AG10803 (cell line): ENCODE measurements around the gene AQP5.

Experiments
- DNase-seq: peaks from one replicate; pipeline ENCODE4 v3.0.0; 2010; ENCODE audit warnings: low read depth
- H3K4me3 ChIP-seq: 2 replicates; pipeline ENCODE4 v1.5.1; 2011; ENCODE audit warnings: mild to moderate bottlenecking, low read length, control low read depth
- TF ChIP-seq, protein P1 (sequence below): conservative IDR thresholded peaks from 2 replicates; pipeline ENCODE4 v1.5.1; 2011; ENCODE audit warnings: mild to moderate bottlenecking, low read length, control low read depth, inconsistent platforms

AQP5 gene

DNA sequence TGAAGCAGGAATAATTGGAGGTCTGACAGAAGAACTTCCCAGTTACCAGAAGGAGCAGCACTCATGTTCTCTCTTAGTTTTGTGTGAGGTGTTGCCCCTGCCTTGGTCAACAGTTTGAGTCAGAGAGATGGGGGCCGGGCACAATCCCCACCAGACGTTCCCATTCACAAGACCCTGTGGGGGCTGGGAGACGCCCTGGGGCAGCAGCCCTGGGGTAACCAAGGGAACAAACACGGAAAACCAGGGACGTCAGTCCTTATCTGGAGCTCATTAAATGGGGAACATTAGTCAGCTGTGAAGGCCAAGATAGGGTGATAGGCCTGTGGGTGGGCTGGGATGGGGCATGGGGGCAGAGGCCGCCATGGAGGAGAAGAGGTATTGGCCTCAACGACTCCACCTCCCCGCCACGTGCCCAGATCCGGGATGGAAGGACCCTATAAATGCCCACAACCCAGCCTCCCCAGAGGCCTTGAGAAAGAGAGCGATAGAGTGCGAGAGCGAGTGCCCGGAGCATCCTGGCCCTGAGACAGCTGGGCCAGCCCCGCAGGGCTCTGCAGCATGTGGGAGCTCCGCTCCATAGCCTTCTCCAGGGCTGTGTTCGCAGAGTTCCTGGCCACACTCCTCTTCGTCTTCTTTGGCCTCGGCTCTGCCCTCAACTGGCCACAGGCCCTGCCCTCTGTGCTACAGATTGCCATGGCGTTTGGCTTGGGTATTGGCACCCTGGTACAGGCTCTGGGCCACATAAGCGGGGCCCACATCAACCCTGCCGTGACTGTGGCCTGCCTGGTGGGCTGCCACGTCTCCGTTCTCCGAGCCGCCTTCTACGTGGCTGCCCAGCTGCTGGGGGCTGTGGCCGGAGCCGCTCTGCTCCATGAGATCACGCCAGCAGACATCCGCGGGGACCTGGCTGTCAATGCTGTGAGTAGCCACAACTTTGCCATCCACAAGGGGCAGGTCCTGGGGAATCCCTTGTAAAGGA, 11.1 kb upstream of the AQP5 start, which contains the start of gene AQP2:
TSS of gene AQP2 (plus strand) at position 465 of the 979 bp plus-strand sequence. CDS start at position 559, 94 bp downstream.
- TF ChIP-seq, protein P1, sequence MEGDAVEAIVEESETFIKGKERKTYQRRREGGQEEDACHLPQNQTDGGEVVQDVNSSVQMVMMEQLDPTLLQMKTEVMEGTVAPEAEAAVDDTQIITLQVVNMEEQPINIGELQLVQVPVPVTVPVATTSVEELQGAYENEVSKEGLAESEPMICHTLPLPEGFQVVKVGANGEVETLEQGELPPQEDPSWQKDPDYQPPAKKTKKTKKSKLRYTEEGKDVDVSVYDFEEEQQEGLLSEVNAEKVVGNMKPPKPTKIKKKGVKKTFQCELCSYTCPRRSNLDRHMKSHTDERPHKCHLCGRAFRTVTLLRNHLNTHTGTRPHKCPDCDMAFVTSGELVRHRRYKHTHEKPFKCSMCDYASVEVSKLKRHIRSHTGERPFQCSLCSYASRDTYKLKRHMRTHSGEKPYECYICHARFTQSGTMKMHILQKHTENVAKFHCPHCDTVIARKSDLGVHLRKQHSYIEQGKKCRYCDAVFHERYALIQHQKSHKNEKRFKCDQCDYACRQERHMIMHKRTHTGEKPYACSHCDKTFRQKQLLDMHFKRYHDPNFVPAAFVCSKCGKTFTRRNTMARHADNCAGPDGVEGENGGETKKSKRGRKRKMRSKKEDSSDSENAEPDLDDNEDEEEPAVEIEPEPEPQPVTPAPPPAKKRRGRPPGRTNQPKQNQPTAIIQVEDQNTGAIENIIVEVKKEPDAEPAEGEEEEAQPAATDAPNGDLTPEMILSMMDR, result no peak
- no peak within 1 kb of the TSS for H3K4me3 ChIP-seq
- no peak for DNase-seq

DNA sequence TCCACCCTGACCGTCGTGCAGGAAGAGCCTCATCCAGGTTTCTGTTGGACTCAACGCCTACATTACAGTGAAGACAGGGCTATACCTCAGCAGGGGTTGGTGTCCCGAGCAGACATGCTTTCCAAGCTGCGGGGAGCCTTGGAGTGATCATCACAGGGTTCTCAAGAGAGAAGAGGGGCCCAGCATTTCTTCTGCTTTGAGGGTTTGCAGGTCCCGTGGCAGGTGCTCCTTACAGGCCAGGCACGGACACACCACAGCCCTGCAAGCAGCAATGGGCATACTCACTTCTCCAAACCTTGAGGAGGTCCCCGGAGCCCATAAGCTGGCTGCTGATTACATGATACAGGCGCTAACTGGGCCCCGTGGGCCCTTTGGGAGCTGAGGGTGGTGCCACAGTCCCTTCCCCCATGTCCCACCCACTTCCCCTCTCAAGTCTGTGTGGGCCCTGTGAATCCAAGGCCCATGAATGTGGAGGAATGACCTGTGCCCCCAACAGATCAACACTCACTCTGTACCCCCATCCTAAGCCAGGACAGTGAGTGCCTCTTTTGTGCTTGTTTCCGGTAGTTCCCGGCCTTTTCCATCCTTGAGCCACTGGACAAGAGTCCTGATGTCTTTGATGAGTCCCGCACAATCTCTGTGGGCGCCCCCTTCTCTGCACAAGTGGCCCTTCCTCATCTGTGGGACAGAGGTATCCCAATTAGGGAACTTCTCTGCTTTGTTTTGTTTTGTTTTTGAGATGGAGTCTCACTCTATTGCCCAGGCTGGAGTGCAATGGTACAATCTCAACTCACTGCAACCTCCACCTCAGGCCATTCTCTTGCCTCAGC, 10.0 kb upstream of the AQP5 start:
- TF ChIP-seq, protein P1, result no peak
- DNase-seq, result no peak
- no peak overlapping the region for H3K4me3 ChIP-seq

DNA sequence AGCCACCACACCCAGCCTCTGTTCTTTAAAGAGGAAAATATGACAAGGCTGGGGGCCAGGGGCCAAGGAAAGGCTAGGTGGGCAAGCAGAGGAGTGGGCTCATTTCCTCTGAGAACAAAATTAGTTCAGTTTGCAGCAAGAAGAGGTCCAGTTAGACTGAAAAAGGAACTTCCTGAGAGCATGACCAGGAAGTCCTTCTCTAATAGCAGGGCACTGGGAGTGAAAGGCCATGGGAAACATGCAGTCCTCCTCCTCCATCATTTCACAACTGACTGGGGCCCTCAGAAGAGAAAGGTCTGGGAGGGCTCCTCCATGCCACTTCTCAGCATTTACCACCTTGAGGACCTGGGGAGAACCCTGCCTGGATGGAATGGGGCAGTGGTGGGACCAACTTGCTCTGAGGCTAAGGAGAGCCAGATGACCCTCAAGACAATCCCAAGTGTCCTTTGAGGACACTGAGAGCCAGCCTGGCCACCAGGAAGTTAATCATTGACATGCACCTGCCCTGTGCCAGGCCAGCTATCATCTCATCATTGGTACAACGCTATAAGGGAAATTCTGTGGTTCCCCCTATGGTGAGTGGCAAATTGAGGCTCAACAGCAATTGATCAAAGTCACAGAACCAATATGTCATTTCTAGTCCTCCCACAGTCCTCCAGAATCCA, 9.1 kb upstream of the AQP5 start:
- TF ChIP-seq, protein P1, result no peak
- no peak for DNase-seq
- H3K4me3 ChIP-seq, result no peak overlapping the region

DNA sequence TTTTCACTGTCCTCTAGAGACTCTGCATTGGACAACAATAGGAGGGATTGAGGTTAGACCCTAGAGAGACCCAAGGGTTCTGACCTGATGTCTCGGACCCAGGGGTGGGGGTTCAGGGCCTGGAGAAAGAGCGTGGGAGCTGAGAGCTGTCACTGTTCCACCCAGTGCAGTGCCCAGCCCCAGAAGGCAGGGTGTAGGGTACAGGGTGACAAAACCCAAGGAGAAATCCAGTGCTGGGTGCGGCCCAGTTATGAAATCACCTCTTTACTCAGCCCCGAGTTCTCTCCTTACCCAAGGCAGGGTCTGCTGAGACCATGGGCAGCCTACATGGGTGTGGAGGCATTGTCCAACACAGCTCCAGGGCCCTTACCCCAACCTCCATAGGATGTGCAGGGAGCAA, 8.5 kb upstream of the AQP5 start:
- DNase-seq, result no peak
- TF ChIP-seq, protein P1, result no peak
- no peak overlapping the region for H3K4me3 ChIP-seq

DNA sequence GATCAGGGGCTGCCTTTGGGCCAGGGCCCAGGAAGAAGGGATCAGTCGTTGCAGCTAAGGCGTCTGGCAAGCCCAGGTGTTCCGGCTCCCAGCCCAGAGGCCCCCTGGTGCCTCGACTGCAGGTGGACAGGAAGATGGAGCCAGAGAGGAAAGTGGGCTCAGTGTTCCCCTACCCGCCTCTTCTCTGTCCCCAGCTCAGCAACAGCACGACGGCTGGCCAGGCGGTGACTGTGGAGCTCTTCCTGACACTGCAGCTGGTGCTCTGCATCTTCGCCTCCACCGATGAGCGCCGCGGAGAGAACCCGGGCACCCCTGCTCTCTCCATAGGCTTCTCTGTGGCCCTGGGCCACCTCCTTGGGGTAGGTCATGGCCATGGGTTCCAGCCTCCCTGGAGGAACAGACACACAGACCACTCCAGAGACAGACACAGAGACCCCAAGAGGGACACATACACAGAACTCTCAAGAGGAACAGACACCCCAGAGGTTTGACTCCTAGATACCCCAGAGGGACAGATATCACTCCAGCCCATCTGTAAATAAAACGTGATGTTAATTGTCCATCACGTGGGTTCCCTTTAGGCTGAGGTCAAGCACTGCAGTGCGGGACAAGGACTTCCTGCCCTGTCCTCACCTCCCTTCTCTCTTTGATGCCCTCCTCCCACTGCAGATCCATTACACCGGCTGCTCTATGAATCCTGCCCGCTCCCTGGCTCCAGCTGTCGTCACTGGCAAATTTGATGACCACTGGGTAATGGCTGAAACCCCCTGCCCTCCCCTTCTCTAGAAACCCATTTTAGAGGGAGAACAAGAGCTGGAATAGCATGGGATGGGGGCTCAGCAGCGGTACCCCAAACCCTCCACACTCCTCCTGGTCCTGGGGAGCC, 7.5 kb upstream of the AQP5 start:
- TF ChIP-seq, protein P1, result no peak
- DNase-seq, result no peak
- H3K4me3 ChIP-seq, result no peak overlapping the region
